GM19328 (cell line): Measurements from ENCODE around the gene ABCC10.
A peak's percentile ranks its signal among the peaks of the same experiment; 100 is the strongest.
"Not testable (repeated sequence)": the region's sequence is repeated elsewhere in the genome, so short reads cannot be mapped to it uniquely, and the experiment has no call there.

Experiments
- ATAC-seq: cut with Tn5 transposase; IDR thresholded peaks from one replicate; pipeline ENCODE4 v1.9.1; 2021; ENCODE audit warnings: mild to moderate bottlenecking, moderate library complexity; ENCODE audit not compliant: unreplicated experiment

The ABCC10 gene, protein sequence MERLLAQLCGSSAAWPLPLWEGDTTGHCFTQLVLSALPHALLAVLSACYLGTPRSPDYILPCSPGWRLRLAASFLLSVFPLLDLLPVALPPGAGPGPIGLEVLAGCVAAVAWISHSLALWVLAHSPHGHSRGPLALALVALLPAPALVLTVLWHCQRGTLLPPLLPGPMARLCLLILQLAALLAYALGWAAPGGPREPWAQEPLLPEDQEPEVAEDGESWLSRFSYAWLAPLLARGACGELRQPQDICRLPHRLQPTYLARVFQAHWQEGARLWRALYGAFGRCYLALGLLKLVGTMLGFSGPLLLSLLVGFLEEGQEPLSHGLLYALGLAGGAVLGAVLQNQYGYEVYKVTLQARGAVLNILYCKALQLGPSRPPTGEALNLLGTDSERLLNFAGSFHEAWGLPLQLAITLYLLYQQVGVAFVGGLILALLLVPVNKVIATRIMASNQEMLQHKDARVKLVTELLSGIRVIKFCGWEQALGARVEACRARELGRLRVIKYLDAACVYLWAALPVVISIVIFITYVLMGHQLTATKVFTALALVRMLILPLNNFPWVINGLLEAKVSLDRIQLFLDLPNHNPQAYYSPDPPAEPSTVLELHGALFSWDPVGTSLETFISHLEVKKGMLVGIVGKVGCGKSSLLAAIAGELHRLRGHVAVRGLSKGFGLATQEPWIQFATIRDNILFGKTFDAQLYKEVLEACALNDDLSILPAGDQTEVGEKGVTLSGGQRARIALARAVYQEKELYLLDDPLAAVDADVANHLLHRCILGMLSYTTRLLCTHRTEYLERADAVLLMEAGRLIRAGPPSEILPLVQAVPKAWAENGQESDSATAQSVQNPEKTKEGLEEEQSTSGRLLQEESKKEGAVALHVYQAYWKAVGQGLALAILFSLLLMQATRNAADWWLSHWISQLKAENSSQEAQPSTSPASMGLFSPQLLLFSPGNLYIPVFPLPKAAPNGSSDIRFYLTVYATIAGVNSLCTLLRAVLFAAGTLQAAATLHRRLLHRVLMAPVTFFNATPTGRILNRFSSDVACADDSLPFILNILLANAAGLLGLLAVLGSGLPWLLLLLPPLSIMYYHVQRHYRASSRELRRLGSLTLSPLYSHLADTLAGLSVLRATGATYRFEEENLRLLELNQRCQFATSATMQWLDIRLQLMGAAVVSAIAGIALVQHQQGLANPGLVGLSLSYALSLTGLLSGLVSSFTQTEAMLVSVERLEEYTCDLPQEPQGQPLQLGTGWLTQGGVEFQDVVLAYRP (N-terminal part only)

DNA sequence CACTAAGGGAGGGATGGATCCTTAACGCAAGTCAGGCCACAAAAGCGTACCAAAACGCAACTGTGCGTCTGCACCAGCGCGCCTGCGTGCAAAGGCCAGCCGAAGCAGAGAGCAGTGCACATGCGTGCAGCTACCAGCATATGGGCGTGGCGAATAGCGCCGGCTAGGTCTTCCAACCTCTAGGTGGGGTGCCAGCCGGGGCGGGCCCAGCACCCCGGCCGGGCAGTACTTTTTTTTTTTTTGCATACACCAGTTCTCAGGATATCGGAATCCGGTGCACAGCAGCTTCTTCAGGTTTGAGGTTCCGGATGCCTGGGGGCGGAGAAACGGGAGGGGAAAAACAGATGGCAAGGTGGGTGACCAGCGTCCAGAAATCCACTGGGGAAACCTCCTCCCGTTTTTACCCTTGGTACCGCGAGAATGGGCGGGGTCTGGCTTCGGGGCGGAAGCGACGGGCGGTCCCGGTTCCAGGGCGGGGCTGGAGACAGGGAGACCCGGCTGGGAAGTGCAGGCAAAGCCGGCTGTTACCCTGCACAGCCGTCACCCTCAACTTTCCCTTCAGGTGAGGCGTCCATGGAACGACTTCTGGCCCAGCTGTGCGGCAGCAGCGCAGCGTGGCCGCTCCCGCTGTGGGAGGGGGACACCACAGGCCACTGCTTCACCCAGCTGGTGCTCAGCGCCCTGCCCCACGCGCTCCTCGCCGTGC lies at the start of gene ABCC10:
TSS of gene ABCC10 (plus strand) at position 136 of the 706 bp plus-strand sequence. CDS start at position 574, 438 bp downstream.
- ATAC-seq = peak; percentile 93

DNA sequence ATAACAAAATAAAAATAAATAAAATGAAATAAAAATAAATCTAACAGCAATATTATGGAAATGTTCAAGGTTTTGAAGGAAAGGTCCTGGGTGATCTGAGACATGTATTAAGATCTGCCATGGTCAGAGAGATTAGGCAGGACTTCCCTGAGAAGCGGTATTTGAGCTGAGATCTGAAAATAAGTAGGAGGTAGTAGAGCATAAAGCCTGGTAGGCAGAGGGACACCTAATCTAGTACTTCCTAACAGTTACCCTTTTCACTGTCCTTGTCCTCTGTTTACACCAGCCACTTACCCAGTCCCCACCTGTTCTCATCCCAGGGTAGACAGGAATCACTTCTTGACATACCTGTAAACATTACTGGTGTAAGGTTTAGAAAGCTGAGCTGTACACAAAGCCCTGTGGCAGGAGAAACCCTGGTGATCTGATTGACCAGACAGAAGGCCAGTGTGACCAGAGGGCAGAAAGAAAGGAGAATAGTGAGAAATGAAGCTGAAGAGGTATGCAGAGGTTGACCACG lies 49.6 kb upstream of the ABCC10 start:
- no peak for ATAC-seq

DNA sequence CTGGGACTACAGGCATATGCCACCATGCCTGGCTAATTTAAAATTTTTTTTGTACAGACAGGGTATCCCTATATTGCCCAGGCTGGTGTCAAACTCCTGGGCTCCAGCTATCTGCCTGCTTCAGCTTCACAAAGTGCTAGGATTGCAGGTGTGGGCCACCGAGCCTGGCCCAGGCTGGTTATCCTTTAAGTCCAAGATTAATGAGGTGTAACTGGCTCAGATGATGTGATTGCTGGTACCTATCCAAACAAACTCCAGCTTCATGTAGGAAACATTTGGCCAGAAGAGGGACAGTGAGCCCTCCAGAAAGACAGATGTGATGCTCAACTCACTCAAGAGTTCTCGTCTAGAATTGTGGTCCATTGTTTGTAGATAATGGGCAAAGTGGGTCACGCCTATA lies 48.7 kb upstream of the ABCC10 start:
- no peak for ATAC-seq

DNA sequence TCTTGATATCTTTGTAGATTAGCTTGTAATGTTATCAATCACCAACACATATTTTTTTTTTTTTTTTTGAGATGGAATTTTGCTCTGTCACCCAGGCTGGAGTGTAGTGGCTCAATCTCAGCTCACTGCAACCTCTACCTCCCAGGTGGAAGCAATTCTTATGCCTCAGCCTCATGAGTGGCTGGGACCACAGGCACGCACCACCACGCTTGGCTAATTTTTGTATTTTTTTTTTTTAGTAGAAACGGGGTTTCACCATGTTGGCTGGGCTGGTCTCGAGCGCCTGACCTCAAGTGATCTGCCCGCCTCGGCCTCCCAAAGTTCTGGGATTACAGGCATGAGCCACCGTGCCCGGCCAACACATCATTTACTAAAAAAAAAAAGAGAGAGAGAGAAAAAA lies 46.5 kb upstream of the ABCC10 start:
- not testable (repeated sequence) for ATAC-seq

DNA sequence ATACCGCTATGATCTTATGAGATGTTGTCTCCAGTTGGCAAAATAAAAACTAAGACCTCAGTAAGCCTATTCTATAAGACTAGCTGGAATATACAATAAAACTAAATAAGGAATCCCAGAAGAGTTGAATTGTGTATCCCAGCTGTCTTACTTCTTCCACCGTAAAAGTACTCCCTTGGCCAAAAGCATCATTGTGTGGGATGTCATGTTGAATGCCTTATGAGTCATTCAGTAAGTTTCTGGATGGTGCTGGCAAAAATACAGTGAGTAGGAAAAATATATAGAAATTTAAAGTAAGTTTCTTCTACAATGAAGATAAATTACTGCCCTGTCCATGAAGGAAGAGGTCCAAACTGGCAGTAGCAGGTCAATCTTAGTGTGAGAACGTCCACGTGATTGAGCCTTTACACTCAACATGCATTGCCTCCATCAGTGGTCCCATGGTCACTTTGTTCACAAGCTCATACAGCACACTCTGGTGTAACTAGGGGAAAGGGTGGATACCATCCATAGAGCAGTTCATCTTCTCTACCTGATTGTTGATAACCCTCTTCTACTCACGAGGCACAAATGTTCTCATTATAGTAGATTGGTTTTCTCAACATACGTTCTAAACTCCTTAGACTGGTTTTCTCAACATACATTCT lies 44.2 kb upstream of the ABCC10 start:
- ATAC-seq = peak; percentile 23

DNA sequence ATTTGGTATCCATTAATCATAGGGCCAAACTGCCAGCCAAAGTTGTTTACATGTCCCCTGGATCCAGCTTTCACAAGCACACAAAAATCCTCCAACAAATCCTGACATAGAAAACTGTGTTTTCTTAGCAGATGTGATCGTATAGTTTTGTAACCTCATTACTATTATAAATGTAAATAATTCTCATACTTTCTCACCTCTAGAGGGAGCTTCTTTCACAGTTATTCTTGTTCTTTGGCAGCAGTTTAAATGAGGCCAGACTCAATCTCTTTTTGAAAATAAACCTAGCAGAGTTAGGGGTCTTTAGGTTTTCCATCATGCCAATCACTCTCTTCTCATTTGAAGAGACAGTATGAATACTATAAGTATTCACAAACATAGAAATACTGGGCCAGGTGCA lies 40.8 kb upstream of the ABCC10 start:
- no peak for ATAC-seq

DNA sequence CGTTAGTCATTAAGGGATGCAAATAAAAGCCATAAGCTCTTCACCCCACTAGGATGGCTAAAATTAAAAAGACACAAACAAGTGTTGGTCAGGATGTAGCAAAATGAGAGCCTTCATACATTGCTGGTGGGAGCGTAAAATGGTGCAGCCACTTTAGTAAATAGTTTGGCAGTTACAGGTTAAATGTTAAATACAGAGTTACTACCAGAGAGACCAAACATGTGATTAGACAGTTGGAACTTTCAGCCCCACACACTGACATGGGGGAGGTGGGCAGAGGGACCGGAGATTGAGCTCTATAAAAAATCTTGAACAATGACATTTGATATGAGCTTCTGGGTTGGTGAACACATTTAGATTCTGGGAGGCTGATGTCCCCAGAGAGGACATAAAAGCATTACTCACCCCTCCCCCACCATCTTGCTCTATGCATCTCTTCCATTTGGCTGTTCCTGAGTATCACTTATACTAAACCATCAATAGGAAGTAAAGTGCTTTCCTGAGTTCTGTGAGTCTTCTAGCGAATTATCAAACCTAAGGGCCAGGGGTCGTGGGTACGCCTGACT lies 37.5 kb upstream of the ABCC10 start:
- ATAC-seq = no peak

DNA sequence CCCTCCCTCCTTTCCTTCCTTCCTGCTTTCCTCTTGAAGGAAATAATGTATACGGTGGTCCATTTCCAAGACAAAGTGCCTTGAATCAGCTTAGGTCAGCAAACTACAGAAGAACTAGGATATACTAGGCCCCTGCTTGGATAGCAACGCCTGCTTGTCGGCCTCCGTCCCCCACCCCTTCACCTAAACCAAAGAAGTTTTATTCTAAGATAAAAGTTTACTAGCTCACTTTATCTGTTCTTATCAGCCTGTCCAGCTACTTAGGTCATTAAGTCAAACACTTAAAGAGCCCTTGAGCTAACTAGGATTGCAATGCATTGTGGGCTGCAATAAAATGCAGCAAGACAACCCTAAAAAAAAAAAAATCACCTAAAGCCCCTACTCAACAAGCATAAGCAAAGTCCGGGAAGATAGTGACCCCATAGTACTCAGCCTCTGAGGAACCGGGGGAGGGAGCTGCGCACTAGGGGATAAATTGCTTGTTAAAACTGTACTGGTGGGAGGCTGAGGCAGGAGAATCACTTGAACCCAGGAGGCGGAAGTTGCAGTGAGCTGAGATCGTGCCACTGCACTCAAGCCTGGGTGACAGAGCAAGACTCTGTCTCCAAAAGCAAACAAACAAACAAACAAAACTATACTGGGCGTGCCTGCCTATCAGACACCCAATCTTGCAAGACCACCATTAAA lies 36.4 kb upstream of the ABCC10 start:
- not testable (repeated sequence) for ATAC-seq

DNA sequence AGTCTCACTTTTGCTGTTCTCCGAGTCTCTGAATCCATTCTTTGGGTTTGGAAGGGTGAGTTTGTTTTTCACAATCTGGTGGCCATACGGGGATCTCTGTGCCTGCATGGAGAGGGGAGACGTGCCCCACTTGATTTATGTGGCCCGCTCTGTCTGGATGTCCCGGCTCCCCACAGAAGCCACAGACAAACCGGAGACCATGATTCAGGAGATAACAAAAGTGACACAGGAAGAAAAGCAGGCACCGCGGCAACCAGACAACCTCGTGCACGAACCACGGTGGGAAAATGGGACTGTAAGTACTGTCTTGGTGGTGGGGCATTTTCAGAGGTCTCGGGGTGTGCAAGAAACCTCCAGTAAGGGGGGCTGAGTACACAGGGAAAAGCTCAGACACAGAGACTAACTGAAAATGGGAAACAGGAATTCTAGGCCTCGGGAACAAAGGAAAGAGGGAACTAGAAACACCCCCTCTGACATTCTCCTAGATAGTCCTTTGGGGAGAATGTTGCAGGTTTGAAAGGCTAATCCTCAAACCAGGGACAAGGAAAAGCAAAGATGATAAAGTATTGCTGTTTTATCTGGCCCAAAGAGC lies 35.8 kb upstream of the ABCC10 start:
- ATAC-seq = no peak

DNA sequence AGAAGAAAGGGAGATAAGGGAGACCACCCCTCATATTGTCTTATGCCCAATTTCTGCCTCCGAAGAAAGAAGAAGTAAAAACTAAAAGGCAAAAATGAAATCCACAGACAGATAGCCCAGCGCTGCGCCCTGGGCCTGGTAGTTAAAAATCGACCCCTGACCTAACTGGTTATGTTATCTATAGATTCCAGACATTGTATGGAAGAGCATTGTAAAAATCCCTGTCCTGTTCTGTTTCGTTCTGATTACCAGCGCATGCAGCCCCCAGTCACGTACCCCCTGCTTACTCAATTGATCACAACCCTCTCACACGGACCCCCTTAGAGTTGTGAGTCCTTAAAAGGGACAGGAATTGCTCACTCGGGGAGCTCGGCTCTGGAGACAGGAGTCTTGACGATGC lies 34.2 kb upstream of the ABCC10 start:
- not testable (repeated sequence) for ATAC-seq

DNA sequence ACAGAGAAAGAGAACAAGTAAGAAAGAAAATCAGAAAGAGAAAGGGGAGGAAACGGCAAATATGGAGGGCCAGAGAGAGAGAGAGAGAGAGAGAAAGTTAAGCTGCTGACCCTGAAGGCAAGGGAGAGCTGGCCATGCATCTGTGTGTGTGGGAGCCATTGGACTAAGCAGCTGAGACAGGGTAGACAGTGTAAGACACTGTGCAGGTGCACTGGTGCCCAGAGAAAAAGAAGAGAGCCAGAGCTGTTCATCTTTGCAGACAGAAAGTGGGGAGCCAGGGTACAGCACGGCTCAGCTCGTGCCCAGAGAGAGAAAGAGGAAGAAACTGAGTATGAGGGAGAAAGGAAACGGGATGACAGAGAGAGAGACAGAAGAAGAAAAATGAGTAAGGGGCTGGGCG lies 33.7 kb upstream of the ABCC10 start:
- ATAC-seq = no peak

DNA sequence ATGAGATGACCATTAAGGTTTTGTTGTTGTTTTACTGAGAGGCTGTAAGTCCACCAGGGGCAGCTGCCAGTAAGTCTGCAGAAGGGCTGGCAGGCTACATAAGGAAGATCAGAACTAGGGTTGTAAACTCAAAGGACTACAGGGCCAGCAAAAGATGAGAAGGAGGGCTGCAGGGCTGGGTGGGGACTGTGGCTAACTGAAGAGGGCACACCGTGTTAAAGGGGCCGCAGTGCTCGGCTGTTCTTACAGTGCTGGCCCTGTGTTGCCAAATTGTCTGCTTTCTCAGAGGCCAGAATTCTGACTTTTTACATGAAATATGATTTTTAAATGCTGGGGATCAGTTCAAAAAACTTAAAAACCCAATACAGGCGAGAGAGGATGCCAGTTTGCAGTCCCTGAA lies 32.4 kb upstream of the ABCC10 start:
- ATAC-seq = no peak

DNA sequence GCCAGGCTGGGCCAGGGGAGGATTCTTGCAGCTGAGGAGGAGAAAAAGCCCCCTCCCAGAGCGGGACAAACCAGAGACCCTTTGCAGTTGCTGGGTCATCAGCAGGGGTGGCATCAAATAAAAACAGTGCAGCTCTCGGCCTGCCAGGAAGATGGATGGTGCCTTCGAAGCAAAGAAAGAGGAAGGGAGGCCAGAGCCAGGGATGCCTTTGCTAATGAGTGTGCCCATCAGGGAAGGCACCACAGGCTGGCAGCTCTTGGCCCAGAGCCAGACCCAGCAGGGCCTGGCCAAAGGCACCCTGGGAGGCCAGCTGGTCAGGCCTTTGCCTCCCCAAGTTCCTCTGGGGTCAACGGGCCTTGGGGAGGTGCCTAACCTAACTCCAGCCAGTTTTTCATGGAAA lies 31.6 kb upstream of the ABCC10 start:
- ATAC-seq = no peak

DNA sequence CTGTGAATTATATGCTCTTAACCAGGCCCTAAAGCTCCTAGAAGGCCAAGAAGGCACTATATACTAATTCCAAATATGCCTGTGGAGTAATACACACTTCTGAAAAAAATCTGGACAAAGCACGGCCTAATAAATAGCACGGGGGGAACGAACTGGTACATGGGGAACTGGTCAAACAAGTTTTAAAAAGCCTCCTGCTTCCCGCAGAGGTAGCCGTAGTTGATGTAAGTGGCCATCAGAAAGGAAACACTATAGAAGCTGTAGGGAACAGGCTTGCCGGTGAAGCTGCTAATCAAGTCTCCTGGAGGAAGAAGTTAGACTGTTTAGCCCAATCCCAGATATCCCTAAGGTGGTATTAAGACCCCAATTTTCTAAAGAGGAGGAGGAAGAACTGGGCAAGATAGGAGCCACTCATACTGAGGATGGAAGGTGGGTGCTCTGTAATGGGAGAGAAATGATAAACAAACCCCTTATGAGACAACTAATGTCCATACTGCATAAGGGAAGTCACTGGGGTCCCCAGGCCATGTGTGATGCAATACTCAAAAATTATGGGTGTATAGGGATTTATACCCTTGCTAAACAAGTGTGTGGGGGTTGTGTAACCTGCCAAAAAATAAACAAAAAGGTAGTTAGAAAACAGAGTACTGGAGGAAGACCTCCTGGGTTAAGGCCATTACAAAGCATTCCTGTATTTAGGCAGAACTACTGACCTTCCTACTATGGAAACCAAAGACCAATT lies 30.8 kb upstream of the ABCC10 start:
- no peak for ATAC-seq

DNA sequence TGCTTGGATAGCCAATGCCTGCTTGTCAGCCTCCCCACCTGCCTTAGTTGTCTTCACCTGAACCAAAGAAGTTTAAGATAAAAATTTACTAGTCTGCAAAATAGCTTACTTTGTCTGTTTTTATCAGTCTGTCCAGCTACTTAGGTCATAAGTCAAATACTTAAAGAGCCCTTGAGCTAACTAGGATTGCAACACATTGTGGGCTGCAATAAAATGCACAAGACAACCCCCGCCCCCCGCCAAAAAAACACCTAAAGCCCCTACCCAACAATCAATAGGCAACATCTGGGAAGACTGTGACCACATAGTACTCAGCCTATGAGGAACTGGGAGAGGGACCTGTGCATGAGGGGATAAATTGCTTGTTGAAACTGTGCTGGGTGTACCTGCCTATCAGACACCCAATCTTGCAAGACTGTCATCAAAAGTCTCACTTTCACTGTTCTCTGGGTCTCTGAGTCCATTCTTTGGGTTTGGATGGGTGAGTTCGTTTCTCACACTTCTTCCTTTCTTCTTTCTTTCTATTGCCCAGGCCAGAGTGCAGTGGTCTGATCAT lies 27.3 kb upstream of the ABCC10 start:
- ATAC-seq = no peak

DNA sequence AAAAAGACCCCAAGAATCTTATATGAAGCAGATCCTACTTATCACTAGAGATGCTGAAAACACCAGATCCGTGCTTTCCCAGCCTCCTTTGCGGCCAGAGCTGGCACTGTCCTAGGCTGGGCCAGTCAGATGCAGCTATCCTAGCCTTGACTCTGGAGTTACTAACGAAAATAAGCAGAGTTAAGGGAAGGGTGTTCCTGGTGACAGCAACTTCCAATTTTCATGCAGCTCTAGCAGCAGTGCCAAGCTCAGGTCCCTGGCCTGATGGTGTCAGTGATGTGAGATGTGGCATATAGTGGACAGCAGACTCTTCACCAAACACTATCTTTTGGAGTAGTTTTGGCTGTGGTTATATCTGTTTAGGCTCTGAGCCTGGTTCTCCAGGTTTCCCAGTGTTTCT lies 25.6 kb upstream of the ABCC10 start:
- ATAC-seq = no peak

DNA sequence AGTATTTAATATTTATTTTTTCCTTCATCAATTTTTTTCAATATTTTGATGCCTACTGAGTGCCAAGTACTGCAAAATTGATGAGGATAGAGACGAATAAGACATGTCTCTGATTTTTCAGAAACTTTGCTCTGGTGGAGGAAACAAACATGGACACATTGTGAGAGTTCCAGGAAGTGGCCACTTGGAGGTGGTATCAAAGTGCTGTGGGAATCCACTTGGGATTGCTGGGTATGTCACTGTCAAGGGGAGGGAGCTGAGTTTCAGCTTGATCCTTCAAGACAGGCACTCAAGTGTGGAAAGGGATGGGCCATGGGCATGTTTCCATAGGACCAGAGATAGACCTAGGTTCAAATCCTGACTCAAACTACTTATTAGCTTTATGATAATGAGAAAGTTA lies 24.5 kb upstream of the ABCC10 start:
- ATAC-seq = no peak

DNA sequence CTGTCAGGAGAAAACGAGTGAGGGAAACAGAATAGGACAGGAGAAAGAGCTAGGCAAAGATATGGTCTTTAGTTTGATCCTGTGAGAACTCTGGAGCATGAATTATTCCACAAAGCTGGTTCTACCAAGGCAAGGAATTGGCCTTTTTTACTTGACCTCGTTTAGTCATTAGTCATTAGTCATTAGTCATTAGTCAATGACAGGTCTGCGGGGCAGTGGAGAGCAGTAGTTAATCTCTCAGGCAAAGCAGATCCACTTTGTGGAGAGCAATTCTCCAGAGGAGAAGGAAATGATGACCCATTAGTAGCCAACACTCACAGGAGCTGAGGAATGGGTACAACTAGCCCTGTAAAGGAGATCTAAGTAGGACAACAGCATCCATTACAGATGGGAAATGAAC lies 22.0 kb upstream of the ABCC10 start:
- no peak for ATAC-seq
